ENCODE results near the gene GIGYF1. TPM values are rescaled to one million over a fixed set of nuclear protein-coding genes. Genes with fewer than 3 reads are reported as not detected.

The GIGYF1 gene
- total and polyA plus RNA-seq, 2 of the 8 experiments (the other 6 are each of a cell fraction or from before 2014, with no cell fraction given) = 24.1 to 99.3 TPM

DNA sequence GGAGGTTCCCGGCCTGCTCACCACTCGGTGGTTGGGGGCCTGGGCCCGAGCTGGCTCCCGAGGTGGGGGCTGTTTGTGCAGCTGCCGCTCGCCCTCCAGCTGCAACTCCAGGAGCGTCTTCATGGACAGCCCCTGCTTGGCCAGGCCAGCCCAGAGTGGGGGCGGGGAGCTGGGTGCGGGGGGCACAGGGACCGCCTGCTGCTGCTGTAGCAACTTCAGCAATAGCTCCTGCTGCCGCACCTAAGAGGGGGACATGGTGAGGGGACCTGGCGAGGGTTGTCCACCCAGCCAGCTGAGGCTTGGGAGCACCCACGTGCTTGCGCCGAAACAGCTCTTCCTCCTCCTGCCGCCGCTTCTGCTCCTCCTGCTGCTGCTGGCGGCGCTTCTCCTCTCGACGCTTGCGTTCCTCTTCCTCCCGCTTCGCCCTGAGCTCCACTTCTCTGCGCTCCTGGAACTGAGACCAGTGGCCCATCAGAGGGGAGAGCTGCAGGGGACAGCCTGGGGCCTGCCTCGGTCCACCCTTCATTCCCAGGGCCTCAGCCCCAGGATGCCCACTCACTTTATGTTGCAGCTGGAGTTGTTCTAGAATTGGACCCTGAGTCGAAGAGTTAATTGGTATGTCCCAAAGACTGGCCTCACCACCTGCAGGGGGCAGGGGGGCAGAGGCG, 10.9 kb downstream of the GIGYF1 start (continued):
- no peak for TF ChIP-seq HDAC6 (IDR thresholded peaks at IDR 0.05; ENCODE audit: low read depth, low read length)
- no peak for TF ChIP-seq TAF7 (optimal IDR thresholded peaks at IDR 0.05; ENCODE audit: borderline replicate concordance, low read depth, low read length)
- TF ChIP-seq CHD2 (IDR thresholded peaks at IDR 0.05; ENCODE audit: low read length) = no peak

All from H1 (cell line).